ENCODE data around the gene GPR162. TPM values are rescaled to one million over a fixed set of nuclear protein-coding genes. Genes with fewer than 3 reads are reported as not detected.
"Not testable (repeated sequence)": the region's sequence is repeated elsewhere in the genome, so short reads cannot be mapped to it uniquely, and the experiment has no call there.

GPR162 gene
- total RNA-seq, 1 donor from 2014 or later, result 0.75 TPM

DNA sequence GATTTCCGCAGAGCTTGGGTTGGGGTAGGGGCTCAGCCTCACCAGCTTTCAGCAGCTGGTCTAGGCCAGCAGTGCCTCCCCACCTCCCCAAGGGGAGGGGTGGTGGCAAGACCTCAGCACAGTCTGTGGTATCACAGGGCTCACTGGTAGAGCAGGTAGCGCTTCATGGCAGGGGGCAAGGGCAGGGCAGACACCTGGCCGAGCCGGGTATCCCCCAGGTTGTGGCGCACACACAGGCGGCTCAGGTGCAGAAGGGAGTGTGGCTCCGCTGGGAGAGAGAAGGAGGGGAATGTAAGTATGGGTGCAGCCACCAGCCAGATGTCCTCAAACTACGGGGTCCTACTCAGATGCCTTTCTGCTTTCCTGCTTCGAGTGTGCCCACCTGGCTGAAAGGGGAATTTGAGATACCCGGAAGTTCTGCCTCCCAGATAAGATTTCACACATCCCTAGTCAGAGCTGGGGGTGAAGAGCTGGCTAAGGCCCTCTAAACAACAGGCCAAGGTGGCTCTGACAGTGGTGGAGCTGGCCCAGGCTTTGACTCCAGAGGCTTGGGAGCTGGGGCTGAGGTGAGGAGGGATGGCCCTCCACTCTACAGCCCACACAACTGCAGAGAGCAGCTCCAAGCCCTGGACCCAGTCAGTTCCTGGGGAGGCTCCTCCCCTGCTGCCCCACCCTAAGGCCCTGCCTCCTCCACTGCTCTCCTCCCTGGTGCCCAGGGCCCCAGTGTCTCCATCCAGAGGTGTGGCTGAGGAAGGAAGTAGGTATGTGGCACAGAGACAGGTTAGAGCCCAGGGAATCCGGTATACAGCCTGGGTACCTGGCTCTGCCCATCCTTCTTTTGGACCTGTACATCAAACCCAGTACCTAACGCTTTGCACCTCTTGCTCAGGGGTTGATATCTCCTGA lies 49.7 kb downstream of the GPR162 start:
- Histone ChIP-seq H3K4me3 (ENCODE audit: low read depth, low read length) (peak overlapping the region; percentile 76), H3K27me3 (ENCODE audit: control insufficient read depth, insufficient read depth, low read length) (no peaks in the 10 kb centered on the region), H3K36me3 (ENCODE audit: control insufficient read depth, insufficient read depth, low read length) (peaks cover 9% of the 10 kb centered on the region)
- no peak for DNase-seq (ENCODE audit: low read depth)
- TF ChIP-seq, protein P1, sequence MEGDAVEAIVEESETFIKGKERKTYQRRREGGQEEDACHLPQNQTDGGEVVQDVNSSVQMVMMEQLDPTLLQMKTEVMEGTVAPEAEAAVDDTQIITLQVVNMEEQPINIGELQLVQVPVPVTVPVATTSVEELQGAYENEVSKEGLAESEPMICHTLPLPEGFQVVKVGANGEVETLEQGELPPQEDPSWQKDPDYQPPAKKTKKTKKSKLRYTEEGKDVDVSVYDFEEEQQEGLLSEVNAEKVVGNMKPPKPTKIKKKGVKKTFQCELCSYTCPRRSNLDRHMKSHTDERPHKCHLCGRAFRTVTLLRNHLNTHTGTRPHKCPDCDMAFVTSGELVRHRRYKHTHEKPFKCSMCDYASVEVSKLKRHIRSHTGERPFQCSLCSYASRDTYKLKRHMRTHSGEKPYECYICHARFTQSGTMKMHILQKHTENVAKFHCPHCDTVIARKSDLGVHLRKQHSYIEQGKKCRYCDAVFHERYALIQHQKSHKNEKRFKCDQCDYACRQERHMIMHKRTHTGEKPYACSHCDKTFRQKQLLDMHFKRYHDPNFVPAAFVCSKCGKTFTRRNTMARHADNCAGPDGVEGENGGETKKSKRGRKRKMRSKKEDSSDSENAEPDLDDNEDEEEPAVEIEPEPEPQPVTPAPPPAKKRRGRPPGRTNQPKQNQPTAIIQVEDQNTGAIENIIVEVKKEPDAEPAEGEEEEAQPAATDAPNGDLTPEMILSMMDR (IDR thresholded peaks at IDR 0.05; ENCODE audit: insufficient read depth, low read length, poor library complexity, severe bottlenecking), result no peak

DNA sequence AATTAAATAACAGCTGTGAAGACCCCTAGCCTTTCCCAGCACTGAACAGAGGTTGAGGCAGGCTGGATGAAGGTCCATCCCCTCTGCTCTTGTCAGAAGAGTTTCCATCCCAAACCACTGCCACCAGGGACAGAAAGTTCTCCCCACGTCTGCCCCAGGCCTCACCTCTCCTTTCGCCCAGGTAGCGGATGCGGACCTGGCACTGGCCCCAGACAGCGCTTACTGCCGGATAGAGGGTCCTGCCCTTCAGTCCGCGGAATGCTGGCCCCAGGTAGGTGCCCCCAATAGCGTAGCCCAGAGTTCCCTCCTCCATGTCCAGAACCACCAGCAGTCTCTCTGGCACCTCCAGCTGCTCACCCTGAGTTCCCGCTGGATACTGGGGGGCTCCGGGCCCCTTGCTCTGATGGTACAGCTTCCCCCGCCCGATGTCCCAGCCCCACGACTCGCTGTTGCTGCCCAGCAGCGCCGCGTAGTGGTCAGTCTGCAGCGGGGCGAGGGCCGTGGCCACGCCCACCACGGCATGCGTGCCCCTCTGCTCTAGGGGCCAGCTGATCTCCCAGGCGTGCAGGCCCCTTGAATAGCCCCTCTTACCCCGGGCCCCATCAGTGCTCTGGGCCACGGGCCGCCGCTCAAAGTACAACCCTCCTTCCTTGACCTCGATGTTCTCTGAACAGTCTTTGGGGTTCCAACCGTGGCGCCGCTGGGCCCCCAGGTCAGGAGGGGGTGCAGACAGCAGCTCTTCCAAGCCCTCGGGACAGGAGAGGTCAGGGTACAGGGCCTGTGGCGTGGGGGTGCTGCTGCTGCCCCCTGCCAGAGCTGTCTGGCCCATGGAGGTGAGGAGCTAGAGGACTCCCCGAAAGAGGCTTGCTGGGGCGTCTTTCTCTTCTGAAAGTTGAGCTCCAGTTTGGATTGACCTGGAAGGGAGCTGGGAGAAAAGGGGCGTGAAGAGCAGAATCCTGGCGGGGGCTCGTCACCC lies 50.7 kb downstream of the GPR162 start:
- peaks cover 9% of the 10 kb centered on the region for H3K36me3 ChIP-seq (ENCODE audit: control insufficient read depth, insufficient read depth, low read length)
- DNase-seq (ENCODE audit: low read depth), result no peak
- TF ChIP-seq, protein P1 (IDR thresholded peaks at IDR 0.05; ENCODE audit: insufficient read depth, low read length, poor library complexity, severe bottlenecking), result peak; percentile 97
- H3K4me3 ChIP-seq (ENCODE audit: low read depth, low read length), result peak overlapping the region; percentile 76
- no peaks in the 10 kb centered on the region for H3K27me3 ChIP-seq (ENCODE audit: control insufficient read depth, insufficient read depth, low read length)

DNA sequence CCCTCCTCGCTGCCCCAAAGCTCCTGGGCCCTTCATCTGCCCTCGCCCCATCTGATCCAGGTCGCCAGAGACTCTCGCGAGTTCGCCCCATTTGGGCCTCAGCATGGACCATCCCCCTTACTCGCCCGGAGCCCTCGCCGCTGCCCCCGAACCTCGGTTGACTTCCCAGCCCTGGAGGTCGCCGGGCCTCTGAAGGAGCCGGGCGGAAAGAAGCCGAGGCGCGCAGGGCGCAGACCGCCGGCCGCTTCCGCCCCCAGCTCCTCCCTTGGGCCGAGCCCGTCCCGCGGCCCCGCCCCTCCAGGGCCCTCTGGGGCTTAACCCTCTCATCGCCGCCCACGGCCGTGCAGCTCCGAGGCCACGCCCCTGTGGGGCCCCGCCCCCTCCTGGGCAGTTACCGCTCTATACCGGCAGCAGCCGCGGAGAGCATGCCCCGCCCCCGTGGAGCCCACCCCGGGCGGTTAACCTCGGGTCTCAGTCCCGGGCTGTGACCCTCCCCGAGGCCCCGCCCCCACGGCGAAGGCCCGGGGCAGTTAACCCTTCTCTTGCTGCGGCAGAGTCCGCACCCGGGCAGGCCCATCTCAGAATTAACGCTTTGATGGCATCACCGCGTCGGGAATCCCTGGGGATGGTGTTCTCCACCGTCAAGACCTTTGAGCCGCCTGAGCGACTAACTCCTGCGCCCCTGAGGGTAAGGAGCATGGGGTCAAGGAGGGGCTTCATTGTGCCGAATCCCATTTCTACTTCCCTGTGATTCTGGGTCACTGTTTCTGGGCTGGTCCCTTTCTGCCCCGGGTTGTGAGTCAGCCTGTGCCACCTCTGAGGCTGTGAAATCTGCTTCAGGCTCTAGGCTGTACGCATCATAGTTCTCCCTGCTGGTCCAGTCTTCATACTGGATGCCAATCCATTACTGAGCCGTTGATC lies 51.7 kb downstream of the GPR162 start, which contains the start of gene SPSB2:
SPSB2 (minus strand) TSS at position 210 of the 921 bp plus-strand sequence. CDS start 402 bp downstream, outside the sequence.
- no peaks in the 10 kb centered on the region for H3K27me3 ChIP-seq (ENCODE audit: control insufficient read depth, insufficient read depth, low read length)

DNA sequence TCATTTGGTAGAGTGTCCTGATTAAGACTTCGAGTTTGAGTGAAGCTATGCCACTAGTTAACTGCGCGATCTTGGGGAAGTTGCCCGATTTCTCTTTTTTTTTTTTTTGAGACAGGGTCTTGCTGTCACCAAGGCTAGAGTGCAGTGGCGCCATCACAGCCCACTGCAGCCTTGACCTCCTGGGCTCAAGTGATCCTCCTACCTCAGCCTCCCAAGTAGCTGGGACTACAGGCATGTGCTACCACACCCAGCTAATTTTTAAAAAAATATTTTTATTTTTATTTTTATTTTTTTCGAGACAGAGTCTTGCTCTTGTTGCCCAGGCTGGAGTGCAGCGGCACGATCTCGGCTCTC lies 52.4 kb downstream of the GPR162 start:
- not testable (repeated sequence) for H3K27me3 ChIP-seq (ENCODE audit: control insufficient read depth, insufficient read depth, low read length); H3K36me3 ChIP-seq (ENCODE audit: control insufficient read depth, insufficient read depth, low read length); DNase-seq (ENCODE audit: low read depth)
- H3K4me3 ChIP-seq (ENCODE audit: low read depth, low read length), result peak overlapping the region; percentile 76

More for the DNA sequence above, 51.7 kb downstream of the GPR162 start, which contains the start of gene SPSB2:
- TF ChIP-seq, protein P1 (IDR thresholded peaks at IDR 0.05; ENCODE audit: insufficient read depth, low read length, poor library complexity, severe bottlenecking), result no peak
- peak within 1 kb of the TSS; percentile 76 for H3K4me3 ChIP-seq (ENCODE audit: low read depth, low read length)
- peaks cover 9% of the 10 kb centered on the region for H3K36me3 ChIP-seq (ENCODE audit: control insufficient read depth, insufficient read depth, low read length)
- DNase-seq (ENCODE audit: low read depth), result peak; percentile 76

Other genes starting within 250 kb of the GPR162 start
- gene CHD4, start 214.4 kb upstream of the GPR162 start, total RNA-seq, result 276 and 287 TPM in 2 replicates
- gene LPAR5, start 185.9 kb upstream of the GPR162 start, total RNA-seq, result 3.8 and 5.2 TPM in 2 replicates
- 0.75 and 0.89 TPM in 2 replicates for gene ACRBP, start 174.4 kb upstream of the GPR162 start, total RNA-seq
- 31.8 and 34.1 TPM in 2 replicates for gene ING4, start 158.7 kb upstream of the GPR162 start, total RNA-seq
- 34.0 and 36.6 TPM in 2 replicates for gene ZNF384, start 132.4 kb upstream of the GPR162 start, total RNA-seq
- 0.07 and 0.13 TPM in 2 replicates for gene PIANP, start 121.0 kb upstream of the GPR162 start, total RNA-seq
- gene COPS7A, start 97.8 kb upstream of the GPR162 start, total RNA-seq, result 65.2 and 69.1 TPM in 2 replicates
- 190 and 216 TPM in 2 replicates for gene MLF2, start 68.7 kb upstream of the GPR162 start, total RNA-seq
- gene PTMS, start 55.5 kb upstream of the GPR162 start, total RNA-seq, result 169 and 193 TPM in 2 replicates
- not detected in 2 replicates for gene LAG3, start 49.3 kb upstream of the GPR162 start, total RNA-seq
- 0.08 TPM in 1 of 2 replicates, not detected in the other for gene CD4, start 32.3 kb upstream of the GPR162 start, total RNA-seq
- gene P3H3, start 6.6 kb downstream of the GPR162 start, total RNA-seq, result 21.8 and 27.7 TPM in 2 replicates
- gene GNB3, start 19.1 kb downstream of the GPR162 start, total RNA-seq, result 0.34 and 0.38 TPM in 2 replicates
- gene CDCA3, start 29.5 kb downstream of the GPR162 start, total RNA-seq, result 5.8 and 8.3 TPM in 2 replicates
- gene USP5, start 30.3 kb downstream of the GPR162 start, total RNA-seq, result 70.1 and 77.2 TPM in 2 replicates
- gene TPI1, start 45.7 kb downstream of the GPR162 start, total RNA-seq, result 499 and 519 TPM in 2 replicates
- gene SPSB2, start 51.5 kb downstream of the GPR162 start, total RNA-seq, result 10.1 and 11.9 TPM in 2 replicates
- 11.6 and 12.8 TPM in 2 replicates for gene LRRC23, start 83.0 kb downstream of the GPR162 start, total RNA-seq
- gene ENO2, start 92.8 kb downstream of the GPR162 start, total RNA-seq, result 27.0 and 33.7 TPM in 2 replicates
- 32.7 and 38.6 TPM in 2 replicates for gene ATN1, start 106.1 kb downstream of the GPR162 start, total RNA-seq
- gene RNU7-1, start 122.0 kb downstream of the GPR162 start, total RNA-seq, result not detected in 2 replicates
- gene C12orf57, start 122.2 kb downstream of the GPR162 start, total RNA-seq, result 216 and 236 TPM in 2 replicates
- 17.0 and 31.3 TPM in 2 replicates for gene PTPN6, start 129.5 kb downstream of the GPR162 start, total RNA-seq
- gene PHB2, start 148.8 kb downstream of the GPR162 start, total RNA-seq, result 360 and 474 TPM in 2 replicates
- 32.4 and 33.3 TPM in 2 replicates for gene EMG1, start 149.1 kb downstream of the GPR162 start, total RNA-seq
- 11.8 and 12.5 TPM in 2 replicates for gene LPCAT3, start 196.7 kb downstream of the GPR162 start, total RNA-seq
- 2.8 and 4.0 TPM in 2 replicates for gene C1S, start 238.9 kb downstream of the GPR162 start, total RNA-seq